Gastrocnemius medialis (tissue), 4 donors: ENCODE results near the gene CENPT.

Source experiments
- POLR2A ChIP-seq, 2 donors: fragments of 450-650 bp; IDR thresholded peaks; one replicate each; pipeline ENCODE4 v1.6.1; 2017; ENCODE audit warnings: antibody characterized with exemption in 2 of 2, mild to moderate bottlenecking in 2 of 2, moderate library complexity in 2 of 2
- TF ChIP-seq, protein P1 (sequence below), 5 experiments: fragments of 450-650 bp in 3 of 5; fragments of 200-600 bp in 2 of 5; sonication (generic) in 2 of 5; IDR thresholded peaks in 4 of 5; conservative IDR thresholded peaks in 1 of 5; 1 replicate in 4 of 5; 2 replicates in 1 of 5; pipeline ENCODE4 v1.5.1; 2016 to 2019; ENCODE audit warnings: antibody characterized with exemption in 5 of 5, mild to moderate bottlenecking in 3 of 5, moderate library complexity in 3 of 5

DNA sequence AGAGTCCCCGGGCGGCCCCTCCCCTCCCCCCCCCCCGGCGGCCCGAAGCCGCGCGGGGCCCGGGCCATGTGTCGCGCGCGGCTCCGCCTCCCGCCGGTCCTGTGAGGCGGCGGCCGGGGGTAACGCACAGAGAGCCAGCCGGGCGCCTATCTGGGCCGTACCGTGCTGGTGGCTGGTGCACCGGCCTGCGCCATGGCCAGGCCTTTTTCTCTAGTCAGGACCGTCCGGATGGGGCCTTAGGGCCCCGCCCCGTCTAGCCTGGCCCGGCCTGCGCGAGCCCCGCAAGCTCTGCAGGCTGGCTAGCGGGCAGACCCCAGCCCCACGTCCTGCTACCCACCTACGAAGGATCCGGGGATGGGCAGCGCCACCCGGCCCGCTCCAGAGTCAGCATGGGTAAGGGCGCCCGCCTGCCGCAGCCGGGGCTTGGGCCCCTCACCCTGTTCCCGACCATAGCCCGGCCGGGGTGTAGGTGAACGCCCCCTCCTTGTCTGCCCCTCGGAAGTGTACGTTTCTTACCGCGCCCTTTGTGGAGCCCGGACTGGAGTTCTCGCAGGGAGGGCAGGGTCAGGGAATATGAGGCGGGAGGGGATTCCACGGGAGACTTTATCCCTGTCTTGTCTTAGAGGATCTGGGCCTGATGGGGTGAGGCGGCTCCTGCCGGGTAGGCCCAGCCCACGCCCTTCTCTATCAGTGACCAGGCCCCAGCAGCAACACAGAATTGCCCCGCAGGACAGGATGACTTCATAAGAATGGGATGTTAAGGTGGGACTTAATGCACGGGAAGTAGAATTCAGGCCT is at the start of gene CENPT:
- peak; percentile 37 to 79 for TF ChIP-seq POLR2A (IDR thresholded peaks at IDR 0.05)
- TF ChIP-seq, protein P1, sequence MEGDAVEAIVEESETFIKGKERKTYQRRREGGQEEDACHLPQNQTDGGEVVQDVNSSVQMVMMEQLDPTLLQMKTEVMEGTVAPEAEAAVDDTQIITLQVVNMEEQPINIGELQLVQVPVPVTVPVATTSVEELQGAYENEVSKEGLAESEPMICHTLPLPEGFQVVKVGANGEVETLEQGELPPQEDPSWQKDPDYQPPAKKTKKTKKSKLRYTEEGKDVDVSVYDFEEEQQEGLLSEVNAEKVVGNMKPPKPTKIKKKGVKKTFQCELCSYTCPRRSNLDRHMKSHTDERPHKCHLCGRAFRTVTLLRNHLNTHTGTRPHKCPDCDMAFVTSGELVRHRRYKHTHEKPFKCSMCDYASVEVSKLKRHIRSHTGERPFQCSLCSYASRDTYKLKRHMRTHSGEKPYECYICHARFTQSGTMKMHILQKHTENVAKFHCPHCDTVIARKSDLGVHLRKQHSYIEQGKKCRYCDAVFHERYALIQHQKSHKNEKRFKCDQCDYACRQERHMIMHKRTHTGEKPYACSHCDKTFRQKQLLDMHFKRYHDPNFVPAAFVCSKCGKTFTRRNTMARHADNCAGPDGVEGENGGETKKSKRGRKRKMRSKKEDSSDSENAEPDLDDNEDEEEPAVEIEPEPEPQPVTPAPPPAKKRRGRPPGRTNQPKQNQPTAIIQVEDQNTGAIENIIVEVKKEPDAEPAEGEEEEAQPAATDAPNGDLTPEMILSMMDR (IDR thresholded peaks at IDR 0.05 in 4 of 5, conservative IDR thresholded peaks at IDR 0.05 in 1 of 5), result peak in 3 of 5 experiments; percentile 13 to 20 (median 15)
